K562 (cell line): ENCODE data around the gene DHX40. TPM values are rescaled to one million over a fixed set of nuclear protein-coding genes. Genes with fewer than 3 reads are reported as not detected.

Experiments
- CBFA2T3 ChIP-seq: fragments of 450-650 bp; IDR thresholded peaks from 2 replicates; pipeline ENCODE4 v1.6.1; 2017
- KLF1 ChIP-seq: fragments of 450-650 bp; IDR thresholded peaks from 2 replicates; pipeline ENCODE4 v1.6.1; 2016; ENCODE audit warnings: missing genetic modification characterization, missing compliant biosample characterization
- L3MBTL2 ChIP-seq: fragments of 450-650 bp; IDR thresholded peaks from 2 replicates; pipeline ENCODE4 v1.6.1; 2016; ENCODE audit warnings: mild to moderate bottlenecking, moderate library complexity
- MAZ ChIP-seq, 2 experiments: fragments of 450-650 bp in 1 of 2; sonication (generic) in 1 of 2; formaldehyde crosslinking; IDR thresholded peaks in 1 of 2; conservative IDR thresholded peaks in 1 of 2; 2 replicates each; pipeline versions ENCODE4 v1.4.0 to v1.5.0; 2020; ENCODE audit warnings: mild to moderate bottlenecking in 1 of 2, missing genetic modification reagents in 1 of 2
- MED1 ChIP-seq: sonication (generic); formaldehyde crosslinking; IDR thresholded peaks from 2 replicates; pipeline ENCODE4 v1.8.1; 2023; ENCODE audit warnings: missing genetic modification reagents, borderline replicate concordance
- NR2C1 ChIP-seq, 2 experiments: fragments of 450-650 bp; IDR thresholded peaks; 2 replicates each; pipeline ENCODE4 v1.6.1; 2017; ENCODE audit warnings: mild to moderate bottlenecking in 2 of 2, antibody characterized with exemption in 1 of 2, inconsistent platforms in 1 of 2, missing compliant biosample characterization in 1 of 2, missing genetic modification characterization in 1 of 2
- NR4A1 ChIP-seq, 2 experiments: fragments of 250-450 bp in 1 of 2; fragments of 450-650 bp in 1 of 2; sonication (Bioruptor Pico) in 1 of 2; IDR thresholded peaks; 2 replicates each; pipeline versions ENCODE4 v1.4.0 to v1.6.1; 2016 to 2020; ENCODE audit warnings: mild to moderate bottlenecking in 2 of 2, missing compliant biosample characterization in 1 of 2, missing genetic modification characterization in 1 of 2, moderate library complexity in 1 of 2
- POLR2AphosphoS5 ChIP-seq: IDR thresholded peaks from 2 replicates; pipeline ENCODE4 v1.6.1; 2011; ENCODE audit warnings: mild to moderate bottlenecking, low read depth, low read length, moderate library complexity; ENCODE audit not compliant: control insufficient read depth, insufficient read depth
- PRMT5 ChIP-seq: sonication (generic); formaldehyde crosslinking; IDR thresholded peaks from 2 replicates; pipeline ENCODE4 v1.5.0; 2020; ENCODE audit warnings: missing genetic modification reagents
- SAFB ChIP-seq: fragments of 200-400 bp; formaldehyde crosslinking; IDR thresholded peaks from 2 replicates; pipeline ENCODE4 v1.6.1; 2017; ENCODE audit warnings: low read depth, low read length, borderline replicate concordance
- SMARCA4 ChIP-seq: fragments of 450-650 bp; IDR thresholded peaks from 2 replicates; pipeline ENCODE4 v1.6.1; 2016
- SNIP1 ChIP-seq: fragments of 450-650 bp; IDR thresholded peaks from 2 replicates; pipeline ENCODE4 v1.7.1; 2017; ENCODE audit warnings: low read depth, mild to moderate bottlenecking
- TBL1XR1 ChIP-seq, 2 experiments: IDR thresholded peaks; 2 replicates each; pipeline ENCODE4 v1.6.1; 2012; ENCODE audit warnings: improper control_type of control experiment in 2 of 2, low read length in 2 of 2, mild to moderate bottlenecking in 1 of 2
- U2AF1 ChIP-seq: fragments of 200-400 bp; formaldehyde crosslinking; optimal IDR thresholded peaks from 2 replicates; pipeline ENCODE3; 2017; ENCODE audit warnings: mild to moderate bottlenecking, low read depth, low read length, moderate library complexity
- ZMIZ1 ChIP-seq, 2 experiments: fragments of 150-350 bp in 1 of 2; IDR thresholded peaks; 2 replicates each; pipeline ENCODE4 v1.6.1; 2012 to 2016; ENCODE audit warnings: low read depth in 2 of 2, low read length in 2 of 2, mild to moderate bottlenecking in 1 of 2, moderate library complexity in 1 of 2
- ZNF274 ChIP-seq: IDR thresholded peaks from 2 replicates; pipeline ENCODE4 v1.6.1; 2011; ENCODE audit warnings: low read depth, mild to moderate bottlenecking, low read length, moderate library complexity, borderline replicate concordance
- ZNF57 ChIP-seq: fragments of 450-650 bp; formaldehyde crosslinking; IDR thresholded peaks from 2 replicates; pipeline ENCODE4 v1.4.0; 2020; ENCODE audit warnings: mild to moderate bottlenecking, moderate library complexity
- ZNF778 ChIP-seq: fragments of 450-650 bp; formaldehyde crosslinking; IDR thresholded peaks from 2 replicates; pipeline ENCODE4 v1.4.0; 2020; ENCODE audit warnings: mild to moderate bottlenecking, moderate library complexity
- polyA plus RNA-seq, 8 experiments: library from polyadenylated mRNA; depleted of rRNA in 4 of 8; stranded (reverse) in 5 of 8; unstranded in 3 of 8; fragments of >200 nt; fragmentation: Nextera tagmentation in 2 of 8; fragmentation: Illumina TruSeq in 1 of 8; extraction: Ambion mirVana in 2 of 8; extraction: Trizol in 1 of 8; gene quantifications; 2 replicates each; pipeline versions ENCODE4 v1.2.1 to v1.2.3, GENCODE V29; 2011 to 2014; ENCODE audit warnings: inconsistent platforms in 1 of 8, missing spikeins in 1 of 8
- total RNA-seq, 7 experiments: library from RNA; depleted of rRNA in 6 of 7; stranded (reverse); fragments of >200 nt in 6 of 7; fragmentation: Illumina TruSeq in 2 of 7; extraction: Trizol in 2 of 7; gene quantifications; 2 replicates each; pipeline versions ENCODE4 v1.2.1 to v1.2.3, GENCODE V29; 2011 to 2021; ENCODE audit warnings: low replicate concordance in 1 of 7
- TF ChIP-seq, protein P1 (sequence below): fragments of 250-450 bp; sonication (Bioruptor Pico); IDR thresholded peaks from 2 replicates; pipeline ENCODE4 v1.4.0; 2020; ENCODE audit warnings: mild to moderate bottlenecking
- TF ChIP-seq, protein P2 (sequence below): fragments of 200-400 bp; formaldehyde crosslinking; IDR thresholded peaks from 2 replicates; pipeline ENCODE4 v1.6.1; 2017; ENCODE audit warnings: mild to moderate bottlenecking, low read depth, low read length, moderate library complexity

Gene DHX40
- total and polyA plus RNA-seq, 9 of the 15 experiments (the other 6 are each of a cell fraction or from before 2014, with no cell fraction given), result 7.2 to 38.6 (median 18.7) TPM

GRCh38 chr17:59619298-59620063, 54.1 kb downstream of the DHX40 start, which contains the start of gene CLTC (continued):
- TF ChIP-seq, protein P1, sequence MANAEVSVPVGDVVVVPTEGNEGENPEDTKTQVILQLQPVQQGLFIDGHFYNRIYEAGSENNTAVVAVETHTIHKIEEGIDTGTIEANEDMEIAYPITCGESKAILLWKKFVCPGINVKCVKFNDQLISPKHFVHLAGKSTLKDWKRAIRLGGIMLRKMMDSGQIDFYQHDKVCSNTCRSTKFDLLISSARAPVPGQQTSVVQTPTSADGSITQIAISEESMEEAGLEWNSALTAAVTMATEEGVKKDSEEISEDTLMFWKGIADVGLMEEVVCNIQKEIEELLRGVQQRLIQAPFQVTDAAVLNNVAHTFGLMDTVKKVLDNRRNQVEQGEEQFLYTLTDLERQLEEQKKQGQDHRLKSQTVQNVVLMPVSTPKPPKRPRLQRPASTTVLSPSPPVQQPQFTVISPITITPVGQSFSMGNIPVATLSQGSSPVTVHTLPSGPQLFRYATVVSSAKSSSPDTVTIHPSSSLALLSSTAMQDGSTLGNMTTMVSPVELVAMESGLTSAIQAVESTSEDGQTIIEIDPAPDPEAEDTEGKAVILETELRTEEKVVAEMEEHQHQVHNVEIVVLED (CRISPR knock-in tag), result peak; percentile 79
- TF ChIP-seq TBL1XR1 (IDR thresholded peaks at IDR 0.05; ENCODE audit: low read length in 2 of 2) (peak; percentile 65 to 78; a peak in 3 of 4 replicates), MED1 (CRISPR knock-in tag) (no peak), ZMIZ1 (IDR thresholded peaks at IDR 0.05; ENCODE audit: low read depth in 2 of 2, low read length in 2 of 2) (peak in 1 of 2 experiments; percentile 55; a peak in 1 of 4 replicates), CBFA2T3 (peak; percentile 56), POLR2AphosphoS5 (peak; percentile 64), ZNF778 (CRISPR knock-in tag) (no peak), L3MBTL2 (peak; percentile 83), ZNF57 (CRISPR knock-in tag) (no peak), KLF1 (peak; percentile 88), ZNF274 (no peak; the same call in 1 of the 2 replicates), NR2C1 (IDR thresholded peaks at IDR 0.05) (0 out of 2 replicates have a peak, but pooled peaks have one; percentile 15), NR2C1 (tag; IDR thresholded peaks at IDR 0.05) (no peak), NR4A1 (CRISPR knock-in tag; IDR thresholded peaks at IDR 0.05) (no peak), NR4A1 (tag; IDR thresholded peaks at IDR 0.05) (peak; percentile 67; the same call in 1 of the 2 replicates), SMARCA4 (peak; percentile 69), MAZ (CRISPR knock-in tag; conservative IDR thresholded peaks at IDR 0.05 in 1 of 2, IDR thresholded peaks at IDR 0.05 in 1 of 2) (peak; percentile 94 to 96), SAFB (no peak), U2AF1 (peak; percentile 75), PRMT5 (CRISPR knock-in tag) (no peak), SNIP1 (no peak)
- TF ChIP-seq, protein P2, sequence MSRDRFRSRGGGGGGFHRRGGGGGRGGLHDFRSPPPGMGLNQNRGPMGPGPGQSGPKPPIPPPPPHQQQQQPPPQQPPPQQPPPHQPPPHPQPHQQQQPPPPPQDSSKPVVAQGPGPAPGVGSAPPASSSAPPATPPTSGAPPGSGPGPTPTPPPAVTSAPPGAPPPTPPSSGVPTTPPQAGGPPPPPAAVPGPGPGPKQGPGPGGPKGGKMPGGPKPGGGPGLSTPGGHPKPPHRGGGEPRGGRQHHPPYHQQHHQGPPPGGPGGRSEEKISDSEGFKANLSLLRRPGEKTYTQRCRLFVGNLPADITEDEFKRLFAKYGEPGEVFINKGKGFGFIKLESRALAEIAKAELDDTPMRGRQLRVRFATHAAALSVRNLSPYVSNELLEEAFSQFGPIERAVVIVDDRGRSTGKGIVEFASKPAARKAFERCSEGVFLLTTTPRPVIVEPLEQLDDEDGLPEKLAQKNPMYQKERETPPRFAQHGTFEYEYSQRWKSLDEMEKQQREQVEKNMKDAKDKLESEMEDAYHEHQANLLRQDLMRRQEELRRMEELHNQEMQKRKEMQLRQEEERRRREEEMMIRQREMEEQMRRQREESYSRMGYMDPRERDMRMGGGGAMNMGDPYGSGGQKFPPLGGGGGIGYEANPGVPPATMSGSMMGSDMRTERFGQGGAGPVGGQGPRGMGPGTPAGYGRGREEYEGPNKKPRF, result no peak
